Dermis microvascular lymphatic vessel endothelial cell (primary cell): ENCODE data around the gene VAV2. TPM values are rescaled to one million over a fixed set of nuclear protein-coding genes. Genes with fewer than 3 reads are reported as not detected.

Source experiments
- DNase-seq, 2 donors: peaks; one replicate each; pipeline versions ENCODE4 v3.0.0 to v3.0.0-alpha.2; 2010; ENCODE audit warnings: low read depth in 2 of 2
- total RNA-seq: library from RNA; depleted of rRNA; stranded (reverse); fragments of >200 nt; gene quantifications from 2 replicates; pipeline ENCODE4 v1.2.1, GENCODE V29; 2014

VAV2 gene
- total RNA-seq, 1 donor from 2014 or later, result 15.0 TPM

DNA sequence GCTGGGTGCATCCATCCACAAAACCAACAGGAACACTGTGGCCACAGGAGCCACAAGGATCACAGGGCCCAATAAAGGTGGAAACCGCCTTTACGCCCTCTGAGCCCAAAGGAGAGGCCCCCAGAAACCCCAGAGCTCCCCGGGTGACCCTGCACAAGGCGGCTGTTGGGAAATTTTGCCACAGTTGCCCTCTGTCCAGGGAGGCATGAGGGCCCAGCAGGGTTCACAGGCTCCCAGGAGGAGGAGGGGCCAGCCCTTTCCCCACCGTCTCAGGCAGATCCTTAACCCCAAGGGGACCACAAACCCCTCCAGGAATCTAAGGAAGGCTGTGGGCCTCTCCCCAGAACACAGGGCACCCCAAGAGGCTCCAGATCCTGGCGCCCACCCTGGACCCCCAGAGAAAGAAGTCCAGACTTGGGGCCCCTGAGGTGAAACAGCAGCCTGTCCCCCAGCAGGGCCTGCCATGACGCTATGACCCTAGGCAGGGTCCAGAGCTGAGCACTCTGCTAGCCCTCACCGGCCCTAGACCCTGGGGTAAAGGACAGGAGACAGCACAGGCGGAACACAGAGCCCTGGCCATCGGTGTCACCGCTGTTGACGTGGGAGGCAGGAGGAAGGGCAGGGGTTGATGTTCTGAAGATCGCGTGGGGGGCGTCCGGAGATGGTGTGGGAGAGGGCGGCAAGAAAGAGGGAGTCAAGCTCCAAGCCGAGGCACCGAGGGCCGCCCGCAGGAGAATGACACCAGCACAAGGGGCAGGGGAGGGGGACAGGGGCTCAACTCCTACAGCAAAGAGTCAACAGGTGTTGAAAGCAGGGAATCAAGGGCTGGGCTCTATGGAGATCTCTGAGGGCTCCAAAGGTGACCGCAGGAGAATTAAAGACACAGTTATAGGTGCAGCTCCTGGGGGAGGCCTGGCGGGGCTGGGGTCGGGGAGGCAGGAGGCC lies 97.5 kb downstream of the VAV2 start:
- DNase-seq, result no peak

DNA sequence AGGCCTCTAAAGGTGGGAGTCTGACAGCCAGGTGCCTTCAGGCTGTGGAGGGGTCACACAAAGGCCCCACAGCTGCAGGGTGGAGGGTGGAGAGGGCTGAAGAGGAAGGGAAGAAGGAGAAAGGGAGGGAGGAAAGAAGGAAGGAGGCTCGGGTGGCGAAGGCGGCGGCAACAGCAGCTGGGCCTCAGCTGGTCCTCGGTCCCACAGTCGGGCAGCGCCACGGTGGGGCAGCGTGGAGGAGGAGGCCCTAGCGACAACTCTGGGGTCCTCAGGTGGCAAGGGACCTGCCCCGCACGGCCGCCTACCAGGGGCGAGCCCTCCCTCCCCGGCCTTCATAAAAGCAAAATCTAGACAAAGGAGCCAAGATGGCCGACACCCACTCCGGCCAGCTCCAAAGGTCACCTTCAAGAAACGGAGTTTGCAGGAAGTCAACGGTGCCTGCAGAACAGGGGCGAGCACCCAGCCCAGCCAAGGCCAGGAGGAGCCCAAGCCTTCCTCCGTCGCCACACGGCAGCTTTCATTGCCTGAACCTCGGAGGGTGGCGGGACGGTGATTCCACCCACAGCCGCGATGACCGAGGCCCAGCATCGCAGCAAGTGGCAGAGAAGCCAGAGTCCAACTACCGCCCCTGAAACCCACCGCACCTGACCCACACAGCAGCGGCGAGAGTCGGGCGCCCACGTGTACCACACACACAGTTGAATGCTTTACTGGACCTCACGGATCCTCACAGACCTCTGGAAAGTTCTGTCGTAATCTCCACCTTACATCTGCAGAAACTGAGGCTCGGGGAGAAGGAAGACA lies 98.7 kb downstream of the VAV2 start:
- no peak for DNase-seq

DNA sequence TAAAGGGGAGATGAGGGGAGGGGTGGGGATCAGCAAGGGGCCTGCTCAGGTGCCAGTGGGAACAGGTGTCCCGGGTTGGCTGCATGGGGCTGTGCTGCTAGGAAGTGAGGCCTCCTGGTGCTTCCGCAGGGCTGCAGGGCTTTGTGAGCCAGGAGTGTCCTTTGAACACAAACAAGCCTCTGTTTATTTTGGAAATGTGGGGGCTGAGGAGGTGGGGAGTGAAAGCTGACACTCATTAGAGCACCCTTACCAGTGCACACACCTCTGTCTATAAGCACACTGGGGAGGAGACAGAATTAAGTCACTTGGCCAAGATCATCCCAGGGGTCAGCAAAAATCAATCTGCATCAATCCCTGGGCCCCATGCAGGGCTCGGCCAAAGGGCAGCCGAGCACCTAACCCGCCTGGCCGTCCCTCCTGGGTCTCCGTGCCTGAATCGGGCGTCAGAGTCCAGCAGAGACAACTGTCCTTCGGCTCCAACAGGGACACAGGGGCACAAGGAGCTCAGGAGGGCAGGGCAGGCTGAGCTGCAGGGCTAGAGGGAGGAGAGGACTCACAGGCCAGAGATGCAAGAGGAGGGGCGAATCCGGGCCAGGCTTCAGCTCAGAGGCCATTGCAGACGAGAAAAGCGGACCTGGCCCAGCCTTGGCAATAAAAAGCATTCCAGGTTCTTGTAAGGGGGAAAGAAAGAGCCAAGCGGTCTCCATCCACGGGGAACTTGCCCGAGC lies 99.8 kb downstream of the VAV2 start:
- peak in 1 of 2 donors; percentile 8 for DNase-seq

DNA sequence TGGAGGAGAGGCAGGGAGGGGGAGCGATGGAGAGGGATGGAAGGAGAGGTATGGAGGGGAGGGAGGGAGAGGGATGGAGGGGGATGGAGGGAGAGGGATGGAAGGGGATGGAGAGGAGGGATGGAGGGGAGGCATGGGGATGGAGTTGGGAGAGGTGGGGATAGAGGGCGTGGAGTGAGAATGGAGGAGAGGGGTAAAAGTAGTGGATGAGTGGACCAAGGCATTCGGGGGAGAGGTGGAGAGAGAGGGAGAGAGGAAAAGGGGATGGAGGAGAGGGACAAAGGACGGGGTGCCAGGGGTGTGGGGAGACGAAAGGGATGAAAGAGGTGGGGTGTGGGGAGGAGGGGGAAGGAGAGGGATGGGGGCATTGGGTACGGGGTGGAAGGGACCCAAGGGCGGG lies 100.4 kb downstream of the VAV2 start:
- DNase-seq, result no peak

DNA sequence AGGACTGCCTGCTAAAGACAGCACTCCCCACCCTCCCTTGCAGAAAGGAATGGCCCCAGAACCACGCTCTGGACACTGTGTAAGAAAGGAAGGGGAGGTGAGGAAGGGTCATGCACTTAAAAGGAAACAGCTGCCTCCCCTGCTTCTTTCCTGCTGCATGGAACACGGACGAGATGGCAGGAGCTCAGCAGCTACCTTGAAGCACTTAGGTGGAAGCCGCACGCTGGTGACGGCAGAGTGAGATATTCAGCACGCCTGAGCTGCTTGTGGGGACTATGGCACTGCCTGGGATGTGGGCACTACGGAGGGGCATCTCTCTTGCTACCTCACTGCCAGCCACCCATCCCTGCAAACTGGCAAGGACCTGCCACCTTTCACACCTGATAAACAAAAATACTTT lies 101.5 kb downstream of the VAV2 start:
- DNase-seq, result peak in 1 of 2 donors; percentile 14

DNA sequence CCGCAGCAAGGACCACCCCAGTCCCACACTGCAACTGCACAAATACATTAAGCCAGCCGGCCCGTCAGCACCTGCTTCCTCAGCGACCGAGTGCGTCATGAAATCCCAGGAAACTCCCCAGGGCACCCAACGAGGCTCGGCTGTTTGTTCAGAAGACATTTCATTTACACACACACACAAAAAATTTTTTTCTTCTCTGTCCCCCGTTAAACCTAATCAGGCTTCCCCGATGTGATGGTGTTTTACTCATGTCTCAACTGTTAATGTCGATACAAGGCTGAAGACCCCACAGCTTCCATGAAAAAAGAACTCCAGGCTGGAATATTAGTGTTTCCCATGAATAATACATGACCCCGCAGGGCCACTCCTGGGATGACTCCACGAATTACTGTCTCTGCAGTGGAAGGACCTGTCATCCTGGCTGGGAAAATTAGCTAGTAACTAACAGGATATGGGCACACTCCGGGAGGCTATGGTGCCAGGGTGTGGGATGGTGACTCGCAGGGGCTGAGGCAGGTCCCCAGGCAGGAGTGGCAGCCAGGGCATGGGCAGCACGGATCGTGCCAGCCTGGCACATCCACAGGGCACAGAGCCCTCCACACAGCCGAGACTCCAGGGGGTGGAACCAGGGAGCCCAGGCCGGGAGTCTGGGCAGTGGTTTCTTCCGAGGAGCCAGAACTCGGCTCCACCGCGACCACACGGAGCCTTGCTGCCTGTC lies 102.4 kb downstream of the VAV2 start:
- no peak for DNase-seq

DNA sequence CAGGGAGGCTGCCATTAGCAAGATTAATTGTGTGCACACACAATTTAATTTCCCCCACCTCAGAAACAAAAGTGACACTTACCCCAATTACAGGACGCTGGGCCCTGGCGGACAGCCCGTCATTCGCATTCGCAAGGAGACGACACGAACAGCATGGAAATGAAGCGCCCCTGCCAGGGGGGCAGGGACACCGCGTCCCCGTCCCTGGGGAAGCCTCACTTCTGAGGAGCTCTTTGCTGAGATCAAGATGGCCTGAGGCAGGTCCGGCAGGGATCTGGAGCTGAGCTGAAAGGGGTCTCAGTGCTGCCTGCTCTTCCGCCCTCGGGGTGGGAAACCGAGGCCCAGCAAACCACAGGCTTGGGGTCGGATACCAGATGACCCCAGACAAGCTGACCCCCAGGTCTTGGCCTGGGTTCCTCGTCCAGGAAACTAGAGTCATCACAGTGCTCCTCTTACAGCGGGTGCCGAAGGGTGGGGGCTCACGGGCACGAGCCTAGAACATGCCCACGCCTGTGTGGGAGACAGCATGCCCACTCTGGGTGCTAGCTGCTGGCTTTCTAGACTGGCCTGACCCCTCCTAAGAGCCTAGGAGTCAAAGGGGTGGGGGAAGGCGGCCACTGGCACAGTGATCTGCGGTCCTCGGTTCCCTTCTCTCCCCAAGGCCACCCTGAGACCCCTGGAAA lies 103.2 kb downstream of the VAV2 start:
- DNase-seq, result no peak

DNA sequence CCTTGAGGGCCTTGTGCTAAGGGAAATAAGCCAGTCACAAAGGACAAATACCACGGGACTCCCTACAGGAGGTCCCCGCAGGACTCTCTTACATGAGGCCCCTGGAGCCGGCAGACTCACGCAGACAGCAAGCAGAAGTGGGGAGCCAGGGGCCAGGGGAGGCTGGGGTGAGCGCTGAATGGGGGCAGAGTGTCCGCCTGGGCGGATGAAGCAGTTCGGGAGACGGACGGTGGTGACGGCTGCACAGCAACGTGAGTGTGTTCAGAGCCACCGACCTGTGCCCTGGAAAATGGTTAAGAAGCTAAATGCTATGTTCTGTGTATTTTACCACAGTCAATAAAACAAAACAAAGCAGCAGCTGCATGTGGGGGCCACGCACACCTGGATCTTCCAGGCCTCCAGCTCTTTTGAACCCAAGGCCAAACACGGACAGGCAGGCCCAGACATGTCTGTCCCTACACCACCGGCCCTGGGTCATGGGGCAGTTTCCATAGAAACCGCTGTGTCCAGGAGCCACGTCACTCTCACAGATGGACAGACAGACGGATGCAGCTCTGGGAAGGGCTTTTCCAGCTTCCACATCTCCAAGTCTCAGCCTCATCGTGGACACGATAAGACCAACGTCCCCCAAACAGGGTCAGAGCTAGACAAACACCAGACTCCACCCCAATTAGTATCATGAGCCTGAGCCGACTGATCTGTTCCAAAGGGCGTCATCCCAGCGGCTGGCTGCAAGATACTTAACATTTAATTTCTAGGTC lies 103.9 kb downstream of the VAV2 start:
- no peak for DNase-seq

DNA sequence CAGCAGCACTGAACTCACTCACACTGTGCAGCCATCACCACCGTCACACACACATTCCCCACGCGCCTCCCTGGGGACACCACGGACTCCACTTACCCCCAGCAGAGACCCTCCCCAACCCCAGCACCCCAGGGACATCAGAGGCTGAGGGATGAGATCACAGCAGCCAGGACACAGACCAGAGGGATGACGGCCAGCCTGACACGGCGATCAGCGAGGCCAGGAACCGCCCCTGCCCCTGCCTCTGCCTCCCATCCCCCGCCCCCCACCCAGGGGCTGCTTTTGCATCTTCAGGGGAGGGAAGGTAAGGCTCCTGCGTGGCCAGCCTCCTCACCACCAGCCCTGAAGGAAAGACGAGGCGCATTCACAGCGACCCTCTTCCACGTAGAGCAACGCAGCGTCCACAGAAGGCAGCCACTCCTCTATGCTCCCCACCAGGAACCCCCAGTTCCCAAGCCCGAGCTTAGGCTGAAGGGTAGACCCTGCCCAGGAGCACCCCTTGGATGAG lies 104.5 kb downstream of the VAV2 start:
- no peak for DNase-seq

DNA sequence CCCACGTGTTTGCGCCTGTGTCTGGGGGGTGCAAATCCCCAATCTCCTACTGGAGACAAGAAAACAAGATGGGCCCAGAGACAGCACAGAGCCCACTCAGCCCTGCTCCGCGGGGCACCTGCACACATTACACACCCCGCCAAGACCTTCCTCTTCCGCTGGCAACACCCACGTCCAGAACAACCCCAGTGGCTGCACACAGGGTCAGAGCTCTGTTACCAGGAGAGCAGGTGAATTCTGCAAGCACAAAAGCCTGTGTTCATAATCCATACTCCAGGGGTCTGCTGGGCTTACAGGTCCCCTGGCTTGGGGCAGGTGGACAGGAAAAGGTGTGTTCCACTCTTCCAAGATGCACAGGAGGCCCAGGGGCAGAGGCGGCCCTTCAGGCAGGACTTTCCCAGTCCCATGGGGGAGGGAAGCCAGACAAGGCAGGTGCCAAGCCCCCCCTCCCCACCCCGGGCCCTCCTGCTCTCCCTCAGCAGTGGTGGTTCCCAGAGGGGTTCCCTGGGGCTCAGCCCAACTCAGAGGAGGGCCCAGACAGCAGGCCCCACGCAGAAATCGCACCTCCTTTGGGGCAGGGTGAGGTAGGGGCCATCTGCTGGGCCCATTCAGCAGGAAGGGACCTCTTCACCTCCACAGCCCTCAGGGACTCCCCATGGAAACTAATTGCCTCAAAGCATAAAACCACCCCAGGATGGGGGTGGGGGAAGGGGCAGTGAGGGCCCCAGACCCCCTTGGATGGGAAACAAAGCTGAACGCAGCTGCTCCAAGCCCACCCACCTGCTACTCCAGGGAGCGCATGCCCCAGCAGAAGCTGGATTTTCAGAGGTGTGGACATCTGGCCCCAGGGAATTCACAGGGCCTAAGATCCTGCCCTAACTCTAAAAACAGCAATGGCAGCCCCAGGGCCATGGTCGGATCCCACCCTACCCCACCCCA lies 105.3 kb downstream of the VAV2 start:
- no peak for DNase-seq

DNA sequence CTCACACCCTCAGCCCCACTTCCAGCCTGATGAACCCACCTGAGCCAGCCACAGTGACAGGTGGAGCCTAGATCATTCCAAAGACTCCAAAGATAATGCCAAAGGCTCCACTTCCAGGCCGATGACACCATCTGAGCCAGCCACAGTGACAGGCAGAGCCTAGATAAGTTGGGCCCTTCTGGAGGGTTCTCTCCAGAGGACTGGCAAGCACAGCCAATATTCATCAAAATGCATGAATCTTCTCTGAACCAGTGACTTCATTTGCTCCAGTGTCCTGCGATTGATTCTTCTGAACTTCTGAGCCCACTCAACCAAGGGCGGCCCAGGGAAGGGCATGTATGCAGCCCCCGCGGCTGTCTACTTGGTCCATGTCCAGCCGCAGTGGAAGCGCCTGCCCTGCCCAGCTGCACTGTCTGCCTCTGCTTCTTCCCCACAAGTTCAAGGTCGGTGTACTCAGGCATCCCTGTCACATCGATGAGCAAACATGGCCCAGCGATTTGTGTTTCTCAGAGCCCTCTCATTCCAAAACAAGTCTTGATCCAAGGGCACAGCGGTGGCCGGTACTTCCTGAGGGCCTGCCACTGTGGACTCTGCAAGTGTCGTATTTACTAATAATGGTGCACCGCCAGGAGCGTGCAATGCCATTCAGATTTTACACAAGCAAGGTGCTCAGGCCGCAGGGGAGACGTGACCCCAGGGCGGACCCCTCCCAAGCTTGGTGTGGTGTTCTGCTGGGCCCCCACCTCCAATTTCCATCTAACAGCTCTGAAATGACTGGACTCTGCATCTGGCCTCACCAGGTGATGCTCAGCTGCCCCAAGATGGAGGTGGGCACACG lies 107.0 kb downstream of the VAV2 start:
- DNase-seq, result no peak

DNA sequence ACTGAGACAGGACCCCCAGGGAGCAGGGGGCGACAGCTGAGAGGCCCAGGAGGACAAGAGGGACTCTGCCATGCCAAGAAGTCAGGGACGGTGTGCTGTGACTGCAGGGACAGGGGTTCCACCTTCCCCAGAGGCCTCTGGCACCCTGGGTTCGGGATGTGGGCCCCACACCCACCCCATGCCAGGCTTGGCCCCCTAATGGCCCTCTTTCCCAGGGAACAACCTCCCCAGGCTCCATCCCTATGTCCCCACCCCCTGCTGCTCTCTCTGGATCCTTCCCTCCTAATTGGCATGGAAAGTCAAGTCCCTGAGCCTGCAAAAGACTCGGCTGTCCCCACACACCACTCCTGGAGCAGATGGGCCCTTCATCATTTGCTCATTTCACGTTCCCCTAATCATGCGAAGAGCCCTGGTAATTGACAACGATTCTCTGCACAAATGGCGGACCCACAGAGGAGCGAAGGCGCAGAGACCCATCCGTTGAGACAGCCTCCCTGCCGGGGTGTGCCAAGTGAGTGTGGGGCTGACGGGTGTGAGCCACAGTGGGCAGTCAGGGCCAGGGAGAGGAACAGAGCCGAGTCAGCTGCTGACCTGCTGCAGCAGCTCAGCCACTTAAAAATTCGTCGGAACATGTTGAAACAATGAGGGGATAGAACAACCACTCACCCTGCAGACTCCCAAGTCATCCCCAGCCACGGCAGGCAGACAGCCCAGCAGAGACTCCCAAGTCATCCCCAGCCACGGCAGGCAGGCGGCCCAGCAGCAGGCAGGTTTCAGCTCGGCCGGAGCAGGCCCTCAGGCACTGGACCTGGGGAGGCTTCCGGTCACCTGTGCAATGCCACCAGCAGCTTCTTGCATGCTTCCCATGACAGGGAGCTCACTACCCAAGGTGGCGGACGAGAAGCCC lies 109.0 kb downstream of the VAV2 start:
- no peak for DNase-seq

DNA sequence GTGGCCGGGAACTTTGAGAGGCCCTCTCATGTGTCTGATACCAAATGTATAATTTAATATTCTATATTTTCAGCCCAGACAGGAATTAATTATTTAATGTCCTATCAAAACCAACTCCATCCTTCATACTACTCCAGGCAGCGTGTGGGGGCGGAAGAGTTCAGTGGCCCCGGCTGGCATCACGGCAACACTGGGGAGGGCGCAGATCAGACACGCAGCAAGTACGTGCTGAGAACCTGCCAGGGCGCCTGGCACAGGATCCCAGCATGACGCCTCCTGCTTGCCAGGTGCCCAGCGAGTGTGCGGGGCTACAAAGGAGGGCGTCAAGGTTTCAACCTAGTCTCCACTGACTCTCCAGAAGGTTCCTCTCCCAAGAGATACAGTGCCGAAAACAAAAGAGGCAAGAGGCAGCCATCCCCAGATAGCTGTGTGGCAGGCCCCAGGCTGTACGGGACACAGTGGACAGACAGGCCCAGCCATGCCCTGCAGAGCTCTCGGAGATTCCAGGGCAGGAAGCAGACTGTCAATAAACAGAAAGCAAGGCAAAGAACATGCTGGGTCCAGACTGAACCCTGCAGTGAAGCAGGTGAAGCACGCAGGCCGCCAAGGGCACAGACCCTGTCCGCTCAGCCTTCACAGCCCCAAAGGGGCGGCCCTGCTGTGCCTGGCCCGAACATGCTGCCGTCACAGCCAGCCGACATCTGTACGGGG lies 110.3 kb downstream of the VAV2 start:
- DNase-seq, result no peak

DNA sequence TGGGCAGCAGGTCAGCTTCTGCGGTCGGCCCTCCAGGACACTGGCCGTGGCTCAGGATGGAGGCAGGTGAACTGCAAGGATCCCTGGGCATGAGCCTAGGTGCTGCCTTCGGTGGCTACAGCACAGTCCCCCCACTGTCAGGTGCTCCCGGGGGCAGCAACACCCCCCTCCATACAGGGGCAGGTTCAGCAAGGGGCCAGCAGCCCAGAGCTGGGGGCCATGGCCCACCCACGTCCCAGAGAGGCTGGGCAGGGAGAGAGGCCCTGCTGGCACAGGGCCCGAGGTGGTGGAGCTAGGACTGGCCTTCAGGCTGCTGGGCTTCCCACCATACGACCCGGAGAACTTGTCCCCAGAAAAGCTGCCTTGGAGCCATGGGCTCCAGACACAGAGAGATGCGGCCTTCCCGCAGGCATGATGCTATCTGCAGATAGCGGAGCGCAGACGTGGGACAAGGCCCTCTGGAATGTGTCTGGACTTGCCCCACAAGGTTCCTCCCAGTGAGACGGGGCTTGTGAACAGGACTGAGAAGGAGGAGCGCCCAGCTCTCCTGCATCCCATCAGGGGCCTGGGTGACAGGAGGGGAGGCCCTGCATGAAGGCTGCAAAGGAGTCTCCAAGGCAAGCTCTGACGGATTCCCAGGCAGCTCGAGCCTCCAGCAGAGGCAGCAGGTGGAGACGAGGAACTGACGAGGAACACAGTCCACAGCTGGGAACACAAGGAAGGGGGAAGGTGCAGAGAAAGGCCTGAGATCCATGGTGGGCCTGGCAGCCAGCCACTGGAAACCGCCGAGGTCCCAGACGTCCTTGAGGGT lies 111.1 kb downstream of the VAV2 start:
- DNase-seq, result no peak

DNA sequence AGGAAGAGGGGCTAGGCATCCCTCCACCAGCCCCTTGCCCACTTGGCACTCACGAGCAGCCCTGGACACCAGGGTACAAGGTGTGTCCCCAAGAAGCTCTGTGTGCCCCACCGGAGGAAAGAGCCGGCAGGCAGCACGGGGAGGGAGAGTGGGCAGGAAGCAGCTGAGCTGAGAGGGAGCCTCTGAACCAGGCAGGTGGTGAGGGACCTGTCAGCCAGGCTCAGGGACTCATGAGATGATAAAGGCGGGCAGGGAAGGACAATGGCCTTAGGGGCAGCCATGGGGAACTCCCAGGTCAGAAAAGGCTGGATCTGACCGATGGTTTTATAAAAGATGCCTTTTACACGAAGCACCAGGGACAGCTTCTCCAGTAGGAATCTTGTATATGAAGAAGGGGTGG lies 112.0 kb downstream of the VAV2 start:
- no peak for DNase-seq
